ENCODE data around the gene CHTF18.
A peak's percentile ranks its signal among the peaks of the same experiment; 100 is the strongest.
"Not testable (repeated sequence)": the region's sequence is repeated elsewhere in the genome, so short reads cannot be mapped to it uniquely, and the experiment has no call there.

Gene CHTF18

GRCh38 chr16:818592-818991 lies 30.2 kb downstream of the CHTF18 start:
- no peak for TF ChIP-seq CTCF (IDR thresholded peaks at IDR 0.05; ENCODE audit: insufficient read depth, missing control alignments)
- FAIRE-seq, result peak; percentile 97
- no peak for DNase-seq (ENCODE audit: insufficient read length, low spot score)

- no peak for DNase-seq (ENCODE audit: insufficient read length, low spot score)
- TF ChIP-seq CTCF (IDR thresholded peaks at IDR 0.05; ENCODE audit: insufficient read depth, missing control alignments), result no peak
- no peak for FAIRE-seq
Measured at GRCh38 chr16:819336-820043, 31.1 kb downstream of the CHTF18 start.

- not testable (repeated sequence) for FAIRE-seq
Measured at GRCh38 chr16:820044-820408, 31.6 kb downstream of the CHTF18 start.

DNA sequence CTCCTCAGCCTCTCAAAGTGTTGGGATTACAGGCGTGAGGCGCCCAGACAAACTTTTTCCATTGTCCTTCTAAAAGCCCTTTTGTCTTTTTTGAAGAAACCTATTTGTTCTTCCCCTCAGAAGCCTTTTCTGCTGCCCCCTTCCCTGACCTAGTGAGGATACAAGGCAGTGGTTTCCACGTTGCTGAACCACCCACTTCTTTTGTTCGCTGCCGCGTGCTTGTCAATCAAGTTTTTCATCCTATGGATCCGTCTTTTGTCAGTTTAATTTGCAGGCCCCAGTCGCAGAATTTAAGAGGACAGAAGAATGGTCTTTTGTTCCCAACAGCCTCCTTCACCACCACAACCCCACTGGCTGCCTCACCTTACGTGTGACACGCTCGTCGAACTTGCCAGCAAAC lies 32.3 kb downstream of the CHTF18 start:
- DNase-seq (ENCODE audit: insufficient read length, low spot score), result no peak
- no peak for TF ChIP-seq CTCF (IDR thresholded peaks at IDR 0.05; ENCODE audit: insufficient read depth, missing control alignments)
- no peak for FAIRE-seq

More at GRCh38 chr16:820044-820408, 31.6 kb downstream of the CHTF18 start:
- not testable (repeated sequence) for DNase-seq (ENCODE audit: insufficient read length, low spot score)

- DNase-seq (ENCODE audit: insufficient read length, low spot score) (no peak), FAIRE-seq (no peak)
- TF ChIP-seq CTCF (IDR thresholded peaks at IDR 0.05; ENCODE audit: insufficient read depth, missing control alignments), result no peak
Measured at GRCh38 chr16:821751-822150, 33.3 kb downstream of the CHTF18 start.

DNA sequence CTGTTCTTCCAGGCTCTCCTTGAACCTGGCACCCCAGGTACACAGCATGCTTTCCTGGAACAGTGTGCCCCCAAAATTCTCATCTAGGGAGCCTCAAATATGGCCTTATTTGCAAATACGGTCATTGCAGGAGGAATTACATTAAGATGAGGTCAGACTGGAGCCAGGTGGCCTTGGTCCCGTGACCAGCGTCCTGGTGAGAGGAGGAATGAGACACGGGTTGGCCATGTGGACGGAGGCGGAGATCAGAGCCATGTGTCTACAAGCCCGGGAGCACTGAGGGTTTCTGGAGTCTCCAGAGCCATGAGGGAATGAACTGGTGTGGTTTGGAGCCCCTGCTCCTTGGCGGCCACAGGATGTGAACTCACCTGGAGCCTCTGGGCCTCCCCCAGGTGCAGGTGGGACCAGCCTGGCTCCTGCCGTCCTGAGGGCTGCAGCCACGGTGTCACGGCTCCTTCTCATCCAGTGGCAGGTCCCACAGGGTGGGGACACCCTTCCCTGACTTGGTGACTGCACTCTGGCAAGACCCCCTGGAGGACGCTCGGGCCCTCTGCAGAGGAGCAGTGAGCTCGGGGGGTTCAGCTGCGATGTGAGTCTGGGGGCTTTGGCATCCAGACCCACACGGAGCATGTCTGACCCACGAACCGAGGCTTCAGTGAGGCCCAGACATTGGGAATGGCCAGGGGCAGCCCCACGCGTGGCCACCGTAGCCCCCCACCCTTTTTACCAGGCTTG lies 33.9 kb downstream of the CHTF18 start:
- DNase-seq (ENCODE audit: insufficient read length, low spot score), result no peak
- TF ChIP-seq CTCF (IDR thresholded peaks at IDR 0.05; ENCODE audit: insufficient read depth, missing control alignments), result no peak
- no peak for FAIRE-seq

DNA sequence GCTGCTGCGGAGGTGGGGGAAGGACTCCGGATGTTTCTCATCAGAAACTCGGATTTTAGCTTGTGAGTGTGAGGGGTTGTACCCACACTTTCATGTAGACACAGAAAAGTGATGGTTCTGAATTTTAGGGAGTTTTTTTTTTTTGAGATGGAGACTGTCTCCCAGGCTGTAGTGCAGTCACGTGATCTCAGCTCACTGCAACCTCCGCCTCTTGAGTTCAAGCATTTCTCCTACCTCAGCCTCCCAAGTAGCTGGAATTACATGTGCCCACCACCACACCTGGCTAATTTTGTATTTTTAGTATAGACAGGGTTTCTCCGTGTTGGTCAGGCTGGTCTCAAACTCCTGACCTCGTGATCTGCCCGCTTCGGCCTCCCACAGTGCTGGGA lies 34.5 kb downstream of the CHTF18 start:
- FAIRE-seq (no peak), DNase-seq (ENCODE audit: insufficient read length, low spot score) (no peak)
- no peak for TF ChIP-seq CTCF (IDR thresholded peaks at IDR 0.05; ENCODE audit: insufficient read depth, missing control alignments)

Measured in D721Med (cell line).